Naive thymus-derived CD4-positive, alpha-beta T cell (primary cell): ENCODE results near the gene NUP93. TPM values are rescaled to one million over a fixed set of nuclear protein-coding genes. Genes with fewer than 3 reads are reported as not detected.
"Not testable (repeated sequence)": the region's sequence is repeated elsewhere in the genome, so short reads cannot be mapped to it uniquely, and the experiment has no call there.

Experiments
- ATAC-seq: fragments of 150-1000 bp; cut with Tn5 transposase; 2 replicates; pipeline ENCODE4 v1.10.0; 2021; ENCODE audit warnings: mild to moderate bottlenecking, moderate library complexity
- CTCF ChIA-PET: fragments of 350-600 bp; sonication (Branson Sonifier 250); formaldehyde crosslinking; loops from one replicate; lab custom pipeline; 2021; ENCODE audit warnings: antibody characterized with exemption; lab: Charles Lee
- POLR2A ChIA-PET: fragments of 350-600 bp; sonication (Branson Sonifier 250); formaldehyde crosslinking; loops from one replicate; lab custom pipeline; 2021; ENCODE audit warnings: antibody characterized with exemption, inconsistent platforms; lab: Charles Lee
- DNase-seq, 9 donors: peaks; one replicate each; pipeline versions ENCODE4 v3.0.0 to v3.0.0-alpha.2; 2020 to 2022; ENCODE audit warnings: mixed read lengths in 1 of 9
- H3K27ac ChIP-seq: one replicate; pipeline ENCODE4 v1.7.0; 2013; ENCODE audit warnings: mild to moderate bottlenecking, low read depth, low read length, moderate library complexity
- H3K27me3 ChIP-seq, 2 donors: one replicate each; pipeline ENCODE4 v1.7.0; 2013; ENCODE audit warnings: low read length in 2 of 2, mild to moderate bottlenecking in 2 of 2, moderate library complexity in 2 of 2; ENCODE audit not compliant: control insufficient read depth in 2 of 2, insufficient read depth in 2 of 2
- H3K36me3 ChIP-seq, 3 experiments: 1 replicate in 2 of 3; 2 replicates in 1 of 3; pipeline ENCODE4 v1.7.0; 2013; ENCODE audit warnings: low read length in 3 of 3, mild to moderate bottlenecking in 3 of 3, moderate library complexity in 1 of 3; ENCODE audit not compliant: insufficient read depth in 3 of 3, control insufficient read depth in 2 of 3
- H3K4me1 ChIP-seq, 2 donors: one replicate each; pipeline ENCODE4 v1.7.0; 2013; ENCODE audit warnings: low read length in 2 of 2, mild to moderate bottlenecking in 2 of 2, moderate library complexity in 1 of 2; ENCODE audit not compliant: control insufficient read depth in 2 of 2, insufficient read depth in 2 of 2
- H3K4me3 ChIP-seq: 2 replicates; pipeline ENCODE4 v1.7.0; 2013; ENCODE audit warnings: mild to moderate bottlenecking, low read length
- H3K9me3 ChIP-seq, 3 experiments: 1 replicate in 2 of 3; 2 replicates in 1 of 3; pipeline ENCODE4 v1.7.0; 2013; ENCODE audit warnings: low read length in 3 of 3; ENCODE audit not compliant: control insufficient read depth in 2 of 3
- H3K27ac Mint-ChIP-seq, 9 donors: one replicate each; pipeline ENCODE4 v1.8.0; 2020 to 2022; ENCODE audit warnings: mixed read lengths in 9 of 9, mild to moderate bottlenecking in 8 of 9, moderate library complexity in 5 of 9, inconsistent platforms in 2 of 9
- H3K27me3 Mint-ChIP-seq, 5 donors: one replicate each; pipeline ENCODE4 v1.8.0; 2021 to 2022; ENCODE audit warnings: mixed read lengths in 5 of 5, mild to moderate bottlenecking in 1 of 5
- H3K36me3 Mint-ChIP-seq, 5 donors: one replicate each; pipeline ENCODE4 v1.8.0; 2020 to 2022; ENCODE audit warnings: mixed read lengths in 5 of 5, mild to moderate bottlenecking in 3 of 5, inconsistent platforms in 1 of 5
- H3K4me1 Mint-ChIP-seq, 7 donors: one replicate each; pipeline ENCODE4 v1.8.0; 2020 to 2022; ENCODE audit warnings: mixed read lengths in 7 of 7, mild to moderate bottlenecking in 3 of 7, inconsistent platforms in 1 of 7
- H3K4me3 Mint-ChIP-seq, 10 donors: one replicate each; pipeline ENCODE4 v1.8.0; 2020 to 2022; ENCODE audit warnings: mild to moderate bottlenecking in 10 of 10, mixed read lengths in 10 of 10, moderate library complexity in 6 of 10, inconsistent platforms in 2 of 10
- H3K9me3 Mint-ChIP-seq, 11 donors: one replicate each; pipeline ENCODE4 v1.8.0; 2020 to 2022; ENCODE audit warnings: mixed read lengths in 11 of 11, mild to moderate bottlenecking in 4 of 11, inconsistent platforms in 1 of 11, moderate library complexity in 1 of 11
- intact Hi-C, 2 donors: fragments of 100-400 bp; cut with micrococcal nuclease; formaldehyde crosslinking; loops; one replicate each; pipeline ENCODE4 v1.15.1; 2023
- polyA plus RNA-seq, 2 donors: library from polyadenylated mRNA; unstranded; fragments of 300-500 nt; fragmentation: Illumina TruSeq; gene quantifications; one replicate each; pipeline ENCODE4 v1.2.3, GENCODE V29; 2021
- total RNA-seq, 6 experiments: library from RNA in 5 of 6; stranded (reverse) in 5 of 6; gene quantifications; 1 replicate in 5 of 6; 2 replicates in 1 of 6; pipeline ENCODE4 v1.2.3 and lab custom pipeline; 2021 to 2026

NUP93 gene
- total and polyA plus RNA-seq, 7 experiments from 2014 or later: 53.0 to 90.5 (median 64.5) TPM

GRCh38 chr16:56868175-56868574 is 138.2 kb downstream of the NUP93 start:
- H3K27ac ChIP-seq: no peak overlapping the region
- no peaks in the 10 kb centered on the region for H3K27me3 ChIP-seq
- Mint-ChIP-seq H3K4me1 (peaks cover 0 to 13% (median 7%) of the 10 kb centered on the region in 7 donors), H3K9me3 (peaks cover 0 to 3% (median 0%) of the 10 kb centered on the region in 11 donors), H3K27me3 (no peaks in the 10 kb centered on the region), H3K27ac (no peak overlapping the region), H3K36me3 (no peaks in the 10 kb centered on the region), H3K4me3 (no peak overlapping the region)
- ChIA-PET POLR2A (interaction anchor here (1.6 kb wide), 1 partner anchor 63 kb away, joined by 7 read pairs; the partner anchor contains the start of gene HERPUD1), CTCF (interaction anchor here (0.6 to 2.0 kb wide), 7 partner anchors 26 to 146 kb away, joined by 3 to 18 read pairs (median 5); no protein-coding TSS in a partner anchor)
- H3K36me3 ChIP-seq: no peaks in the 10 kb centered on the region
- H3K4me1 ChIP-seq: peaks cover 0 to 4% of the 10 kb centered on the region in 2 donors
- intact Hi-C loops: loop anchor here in 1 of 2 donors (10.0 kb wide), 1 partner anchor 177 kb away; no protein-coding TSS in a partner anchor
- DNase-seq: no peak
- H3K4me3 ChIP-seq: no peak overlapping the region
- no peaks in the 10 kb centered on the region for H3K9me3 ChIP-seq
- ATAC-seq: no peak

GRCh38 chr16:56868766-56869165 is 138.8 kb downstream of the NUP93 start:
- ChIA-PET POLR2A (interaction anchor here (1.6 kb wide), 1 partner anchor 63 kb away, joined by 7 read pairs; the partner anchor contains the start of gene HERPUD1), CTCF (interaction anchor here (0.6 to 1.6 kb wide), 5 partner anchors 18 to 300 kb away, joined by 3 to 5 read pairs (median 3); no protein-coding TSS in a partner anchor)
- peaks cover 0 to 13% (median 6%) of the 10 kb centered on the region in 7 donors for H3K4me1 Mint-ChIP-seq
- H3K4me3 Mint-ChIP-seq, H3K9me3 ChIP-seq, H3K36me3 ChIP-seq, H3K27me3 ChIP-seq, ATAC-seq, H3K4me1 ChIP-seq, H3K4me3 ChIP-seq, H3K27ac Mint-ChIP-seq, H3K9me3 Mint-ChIP-seq, DNase-seq, H3K36me3 Mint-ChIP-seq, H3K27ac ChIP-seq, H3K27me3 Mint-ChIP-seq: not testable (repeated sequence)
- intact Hi-C loops: loop anchor here (1.0 to 10.0 kb wide), 3 partner anchors 75 to 291 kb away; no protein-coding TSS in a partner anchor

GRCh38 chr16:56869513-56870275 is 139.8 kb downstream of the NUP93 start:
- ATAC-seq (peak; percentile 50), DNase-seq (peak in 3 of 9 donors; percentile 9 to 29 (median 21))
- H3K4me3 ChIP-seq: no peak overlapping the region
- H3K9me3 ChIP-seq: no peaks in the 10 kb centered on the region
- intact Hi-C loops: loop anchor here (1.0 to 10.0 kb wide), 3 partner anchors 76 to 292 kb away; no protein-coding TSS in a partner anchor
- no peaks in the 10 kb centered on the region for H3K27me3 ChIP-seq
- Mint-ChIP-seq H3K36me3 (no peaks in the 10 kb centered on the region), H3K9me3 (peaks cover 0 to 3% (median 0%) of the 10 kb centered on the region in 11 donors), H3K27ac (peak overlapping the region in 1 of 9 donors; percentile 46), H3K4me3 (no peak overlapping the region), H3K4me1 (peaks cover 0 to 9% (median 6%) of the 10 kb centered on the region in 7 donors), H3K27me3 (no peaks in the 10 kb centered on the region)
- no peak overlapping the region for H3K27ac ChIP-seq
- no peaks in the 10 kb centered on the region for H3K4me1 ChIP-seq
- no peaks in the 10 kb centered on the region for H3K36me3 ChIP-seq
- POLR2A ChIA-PET: interaction anchor here (1.6 kb wide), 1 partner anchor 62 kb away, joined by 7 read pairs; the partner anchor contains the start of gene HERPUD1
- CTCF ChIA-PET: interaction anchor here (0.7 to 1.6 kb wide), 4 partner anchors 19 to 85 kb away, joined by 3 to 5 read pairs (median 4); no protein-coding TSS in a partner anchor

- no peaks in the 10 kb centered on the region for H3K36me3 ChIP-seq
- POLR2A ChIA-PET: no interaction called here
Measured at GRCh38 chr16:56870276-56870888, 140.5 kb downstream of the NUP93 start.

GRCh38 chr16:56871172-56871593 is 141.3 kb downstream of the NUP93 start:
- H3K9me3 ChIP-seq: no peaks in the 10 kb centered on the region
- DNase-seq (no peak), ATAC-seq (no peak)
- Mint-ChIP-seq H3K27ac (no peak overlapping the region), H3K36me3 (no peaks in the 10 kb centered on the region), H3K9me3 (peaks cover 0 to 3% (median 0%) of the 10 kb centered on the region in 11 donors), H3K4me1 (peaks cover 0 to 9% (median 6%) of the 10 kb centered on the region in 7 donors), H3K4me3 (no peak overlapping the region), H3K27me3 (no peaks in the 10 kb centered on the region)
- POLR2A ChIA-PET: no interaction called here
- no peaks in the 10 kb centered on the region for H3K27me3 ChIP-seq
- H3K36me3 ChIP-seq: no peaks in the 10 kb centered on the region
- H3K4me1 ChIP-seq: no peaks in the 10 kb centered on the region
- intact Hi-C loops: no loop called here
- no peak overlapping the region for H3K27ac ChIP-seq
- CTCF ChIA-PET: no interaction called here
- no peak overlapping the region for H3K4me3 ChIP-seq

More at GRCh38 chr16:56870276-56870888, 140.5 kb downstream of the NUP93 start:
- Mint-ChIP-seq H3K9me3 (peaks cover 0 to 3% (median 0%) of the 10 kb centered on the region in 11 donors), H3K27ac (peak overlapping the region in 1 of 9 donors; percentile 46), H3K36me3 (no peaks in the 10 kb centered on the region), H3K27me3 (no peaks in the 10 kb centered on the region), H3K4me3 (no peak overlapping the region), H3K4me1 (peaks cover 0 to 9% (median 6%) of the 10 kb centered on the region in 7 donors)
- no peak for DNase-seq
- Histone ChIP-seq H3K9me3 (no peaks in the 10 kb centered on the region), H3K27me3 (no peaks in the 10 kb centered on the region), H3K4me3 (no peak overlapping the region), H3K27ac (no peak overlapping the region), H3K4me1 (no peaks in the 10 kb centered on the region)
- CTCF ChIA-PET: no interaction called here
- intact Hi-C loops: no loop called here
- peak; percentile 25 for ATAC-seq

GRCh38 chr16:56872863-56873391 is 143.0 kb downstream of the NUP93 start:
- no peaks in the 10 kb centered on the region for H3K36me3 ChIP-seq
- no peak overlapping the region for H3K27ac ChIP-seq
- no peaks in the 10 kb centered on the region for H3K9me3 ChIP-seq
- H3K4me3 Mint-ChIP-seq: no peak overlapping the region
- H3K4me1 Mint-ChIP-seq: peaks cover 0 to 3% (median 0%) of the 10 kb centered on the region in 7 donors
- no peaks in the 10 kb centered on the region for H3K36me3 Mint-ChIP-seq
- ChIA-PET CTCF (no interaction called here), POLR2A (no interaction called here)
- intact Hi-C loops: no loop called here
- DNase-seq (no peak), ATAC-seq (no peak)
- no peaks in the 10 kb centered on the region for H3K27me3 ChIP-seq
- H3K4me3 ChIP-seq: no peak overlapping the region
- H3K9me3 Mint-ChIP-seq: peaks cover 0 to 3% (median 0%) of the 10 kb centered on the region in 11 donors
- no peak overlapping the region for H3K27ac Mint-ChIP-seq
- no peaks in the 10 kb centered on the region for H3K27me3 Mint-ChIP-seq
- H3K4me1 ChIP-seq: no peaks in the 10 kb centered on the region
